SK-N-SH (cell line): Measurements from ENCODE around the gene SPTBN5. TPM values are rescaled to one million over a fixed set of nuclear protein-coding genes. Genes with fewer than 3 reads are reported as not detected.

Experiments used
- CTCF ChIA-PET: fragments of 300-600, 350-600 bp; formaldehyde crosslinking; extraction: SDS; loops from one replicate; lab custom pipeline; 2021; lab: Yijun Ruan, JAX
- POLR2A ChIA-PET: fragments of 350-600 bp; sonication (Branson Sonifier 250); formaldehyde crosslinking; extraction: SDS; loops from one replicate; lab custom pipeline; 2020; ENCODE audit warnings: antibody characterized with exemption, inconsistent platforms; lab: Yijun Ruan, JAX
- DNase-seq: peaks from one replicate; pipeline ENCODE4 v3.0.0; 2012
- H2AFZ ChIP-seq: fragments of 200-600 bp; sonication (generic); 2 replicates; pipeline ENCODE4 v1.8.1; 2016; ENCODE audit warnings: antibody characterized with exemption, mild to moderate bottlenecking, low read depth
- H3F3A ChIP-seq: fragments of 200-600 bp; sonication (generic); replicated peaks from 2 replicates; pipeline ENCODE3; 2016; ENCODE audit warnings: antibody characterized with exemption, mild to moderate bottlenecking; ENCODE audit not compliant: insufficient read depth
- H3K27ac ChIP-seq, 2 experiments: fragments of 200-500 bp in 1 of 2; fragments of 200-600 bp in 1 of 2; sonication (Bioruptor generic) in 1 of 2; sonication (generic), shearing (Covaris generic) in 1 of 2; 2 replicates each; pipeline versions ENCODE4 v1.5.1 to v1.6.1; 2014 to 2016; ENCODE audit warnings: low read depth in 2 of 2, inconsistent platforms in 1 of 2, low read length in 1 of 2, mild to moderate bottlenecking in 1 of 2, mixed read lengths in 1 of 2
- H3K27me3 ChIP-seq: fragments of 200-600 bp; sonication (generic), shearing (Covaris generic); 2 replicates; pipeline ENCODE4 v1.6.1; 2016; ENCODE audit warnings: mixed run types; ENCODE audit not compliant: insufficient read depth
- H3K36me3 ChIP-seq, 2 experiments: fragments of 200-500 bp in 1 of 2; fragments of 200-600 bp in 1 of 2; sonication (Bioruptor generic) in 1 of 2; sonication (generic) in 1 of 2; replicated peaks in 1 of 2; 2 replicates each; pipeline versions ENCODE3 to v1.5.1; 2014 to 2016; ENCODE audit warnings: low read length in 1 of 2, mild to moderate bottlenecking in 1 of 2; ENCODE audit not compliant: insufficient read depth in 2 of 2, control insufficient read depth in 1 of 2
- H3K4me1 ChIP-seq, 2 experiments: fragments of 200-500 bp in 1 of 2; fragments of 200-600 bp in 1 of 2; sonication (Bioruptor generic) in 1 of 2; sonication (generic), shearing (Covaris generic) in 1 of 2; 2 replicates each; pipeline versions ENCODE4 v1.5.1 to v1.6.1; 2014 to 2016; ENCODE audit warnings: low read depth in 1 of 2, low read length in 1 of 2, mixed run types in 1 of 2; ENCODE audit not compliant: insufficient read depth in 2 of 2, control insufficient read depth in 1 of 2
- H3K4me2 ChIP-seq: fragments of 200-600 bp; sonication (generic), shearing (Covaris generic); 2 replicates; pipeline ENCODE4 v1.6.1; 2017; ENCODE audit warnings: mixed run types
- H3K4me3 ChIP-seq, 2 experiments: fragments of 200-500 bp in 1 of 2; fragments of 200-600 bp in 1 of 2; sonication (Bioruptor generic) in 1 of 2; sonication (generic), shearing (Covaris generic) in 1 of 2; 2 replicates each; pipeline versions ENCODE4 v1.5.1 to v1.8.1; 2014 to 2016; ENCODE audit warnings: low read depth in 2 of 2, inconsistent platforms in 1 of 2, low read length in 1 of 2, mild to moderate bottlenecking in 1 of 2, mixed read lengths in 1 of 2, moderate library complexity in 1 of 2
- H3K79me2 ChIP-seq: fragments of 200-600 bp; sonication (generic); 2 replicates; pipeline ENCODE4 v1.8.1; 2017; ENCODE audit warnings: mild to moderate bottlenecking; ENCODE audit not compliant: insufficient read depth
- H3K9ac ChIP-seq: fragments of 200-600 bp; sonication (generic); 2 replicates; pipeline ENCODE4 v1.6.1; 2017; ENCODE audit warnings: mixed run types
- H3K9me2 ChIP-seq: fragments of 200-600 bp; sonication (generic); 2 replicates; pipeline ENCODE4 v1.6.1; 2017; ENCODE audit warnings: mixed run types
- H3K9me3 ChIP-seq: fragments of 200-600 bp; sonication (generic); 2 replicates; pipeline ENCODE4 v1.6.1; 2017; ENCODE audit warnings: mixed run types, mild to moderate bottlenecking, moderate library complexity
- H4K20me1 ChIP-seq: fragments of 200-600 bp; sonication (generic); 2 replicates; pipeline ENCODE4 v1.6.1; 2017; ENCODE audit warnings: mild to moderate bottlenecking, mixed run types; ENCODE audit not compliant: insufficient read depth
- FOSL2 ChIP-seq: IDR thresholded peaks from 2 replicates; pipeline ENCODE4 v1.4.0; 2012; ENCODE audit warnings: low read depth, mild to moderate bottlenecking, moderate library complexity, borderline replicate concordance
- FOXM1 ChIP-seq: IDR thresholded peaks from 2 replicates; pipeline ENCODE4 v1.4.0; 2012; ENCODE audit warnings: low read depth, mild to moderate bottlenecking
- GABPA ChIP-seq: IDR thresholded peaks from 2 replicates; pipeline ENCODE4 v1.4.0; 2012; ENCODE audit warnings: low read depth, mild to moderate bottlenecking
- GATA2 ChIP-seq: sonication (generic); formaldehyde crosslinking; IDR thresholded peaks from 2 replicates; pipeline ENCODE4 v1.5.0; 2020; ENCODE audit warnings: mild to moderate bottlenecking, missing genetic modification reagents
- IRF3 ChIP-seq: fragments of 150-350 bp; IDR thresholded peaks from 2 replicates; pipeline ENCODE4 v1.6.1; 2016; ENCODE audit warnings: mild to moderate bottlenecking, low read depth, low read length
- JUND ChIP-seq: IDR thresholded peaks from 2 replicates; pipeline ENCODE4 v1.4.0; 2012
- MXI1 ChIP-seq: IDR thresholded peaks from 2 replicates; pipeline ENCODE4 v1.6.1; 2012; ENCODE audit warnings: mild to moderate bottlenecking, low read depth, low read length, improper control_type of control experiment
- NFIC ChIP-seq: IDR thresholded peaks from 2 replicates; pipeline ENCODE4 v1.4.0; 2012; ENCODE audit warnings: borderline replicate concordance
- PBX3 ChIP-seq: IDR thresholded peaks from 2 replicates; pipeline ENCODE4; 2012
- SIN3A ChIP-seq: IDR thresholded peaks from 2 replicates; pipeline ENCODE4 v1.6.1; 2012; ENCODE audit warnings: low read depth, mild to moderate bottlenecking, low read length, moderate library complexity, borderline replicate concordance
- SMC3 ChIP-seq: IDR thresholded peaks from 2 replicates; pipeline ENCODE4 v1.6.1; 2012; ENCODE audit warnings: low read depth, low read length, improper control_type of control experiment
- USF1 ChIP-seq: IDR thresholded peaks from 2 replicates; pipeline ENCODE4 v1.4.0; 2012; ENCODE audit warnings: low read depth, borderline replicate concordance
- USF2 ChIP-seq: fragments of 150-350 bp; IDR thresholded peaks from 2 replicates; pipeline ENCODE4 v1.6.1; 2017; ENCODE audit warnings: antibody characterized with exemption, low read length, low read depth, borderline replicate concordance
- ZBTB33 ChIP-seq: IDR thresholded peaks from 2 replicates; pipeline ENCODE4 v1.4.0; 2012; ENCODE audit warnings: low read depth, borderline replicate concordance
- WGBS: methylation state at CpG from one replicate; pipeline ENCODE4 v1.1.6; 2017; ENCODE audit warnings: low lambda C conversion rate; 5-methylcytosine and 5-hydroxymethylcytosine counted together
- polyA plus RNA-seq, 3 experiments: library from polyadenylated mRNA; depleted of rRNA; stranded (reverse); fragments of >200 nt; gene quantifications; 2 replicates each; pipeline ENCODE4 v1.2.3, GENCODE V29; 2012

SPTBN5 gene
- polyA plus RNA-seq, 1 of the 3 experiments (the other 2 are of a cell fraction) = 0.23 TPM

GRCh38 chr15:41821831-41822230 is 72.0 kb downstream of the SPTBN5 start:
- Histone ChIP-seq H3K9me3 (no peaks in the 10 kb centered on the region), H3K4me2 (no peak overlapping the region), H3F3A (no peaks in the 10 kb centered on the region), H4K20me1 (no peaks in the 10 kb centered on the region), H3K36me3 (peaks cover 0 to 67% of the 10 kb centered on the region in 2 experiments), H3K4me3 (no peak overlapping the region), H3K9me2 (no peaks in the 10 kb centered on the region), H3K9ac (no peak overlapping the region), H2AFZ (no peak overlapping the region), H3K27me3 (no peaks in the 10 kb centered on the region), H3K27ac (no peak overlapping the region), H3K4me1 (no peaks in the 10 kb centered on the region), H3K79me2 (no peaks in the 10 kb centered on the region)
- 89% methylated on average over 3 of the region's 4 CpGs for WGBS
- ChIA-PET CTCF (interaction anchor here (1.6 to 8.6 kb wide), 4 partner anchors 11 to 218 kb away, joined by 5 to 66 read pairs (median 14); partner anchors contain the start of gene MAPKBP1), POLR2A (no interaction called here)
- TF ChIP-seq MXI1 (no peak), USF1 (no peak), GATA2 (CRISPR knock-in tag) (no peak), FOSL2 (no peak), GABPA (no peak), PBX3 (no peak), SMC3 (no peak), FOXM1 (no peak), IRF3 (no peak), JUND (no peak), SIN3A (no peak)
- DNase-seq = no peak

- H3K4me2 ChIP-seq = no peak overlapping the region
- no peak overlapping the region for H3K27ac ChIP-seq
- no peaks in the 10 kb centered on the region for H3K79me2 ChIP-seq
- no peak for DNase-seq
- H3K27me3 ChIP-seq = no peaks in the 10 kb centered on the region
- 81% methylated on average over 3 of the region's 6 CpGs for WGBS
- H3K4me1 ChIP-seq = no peaks in the 10 kb centered on the region
- no peaks in the 10 kb centered on the region for H3K9me2 ChIP-seq
- H2AFZ ChIP-seq = no peak overlapping the region
- H3K9ac ChIP-seq = no peak overlapping the region
- no peaks in the 10 kb centered on the region for H3K9me3 ChIP-seq
- no peak for TF ChIP-seq ZBTB33
- no peak for TF ChIP-seq JUND
- TF ChIP-seq USF2 = no peak
- TF ChIP-seq NFIC = no peak
- TF ChIP-seq IRF3 = no peak
- ChIA-PET POLR2A (interaction anchor here (0.5 kb wide), 1 partner anchor 149 kb away, joined by 3 read pairs; no protein-coding TSS in a partner anchor), CTCF (interaction anchor here (0.7 to 8.6 kb wide), 6 partner anchors 10 to 355 kb away, joined by 3 to 66 read pairs (median 9); partner anchors contain the start of gene MAPKBP1)
- no peaks in the 10 kb centered on the region for H4K20me1 ChIP-seq
- no peak overlapping the region for H3K4me3 ChIP-seq
- H3K36me3 ChIP-seq = peaks cover 0 to 75% of the 10 kb centered on the region in 2 experiments
- no peaks in the 10 kb centered on the region for H3F3A ChIP-seq
These were observed 72.9 kb downstream of the SPTBN5 start for GRCh38 chr15:41820791-41821423.
